Tibial artery (tissue), 4 donors: ENCODE measurements around the gene CD84.

Source experiments
- DNase-seq, 2 donors: peaks; one replicate each; pipeline ENCODE4 v3.0.0-alpha.2; 2019
- H3K27ac ChIP-seq, 2 donors: fragments of 200-600 bp; sonication (generic) in 1 of 2; 1 replicate in 1 of 2; 2 replicates in 1 of 2; pipeline ENCODE4 v1.5.1; 2018 to 2019; ENCODE audit warnings: mild to moderate bottlenecking in 1 of 2
- H3K27me3 ChIP-seq, 2 donors: fragments of 200-600 bp; sonication (generic) in 1 of 2; one replicate each; pipeline versions ENCODE4 v1.5.1 to v1.6.0; 2016 to 2019
- H3K36me3 ChIP-seq, 3 donors: fragments of 200-600 bp; sonication (generic) in 2 of 3; one replicate each; pipeline ENCODE4 v1.5.1; 2016 to 2019; ENCODE audit warnings: mild to moderate bottlenecking in 2 of 3
- H3K4me1 ChIP-seq, 4 donors: fragments of 200-600 bp; sonication (generic) in 2 of 4; 1 replicate in 3 of 4; 2 replicates in 1 of 4; pipeline ENCODE4 v1.5.1; 2016 to 2019
- H3K4me3 ChIP-seq, 2 donors: fragments of 200-600 bp; sonication (generic) in 1 of 2; 1 replicate in 1 of 2; 2 replicates in 1 of 2; pipeline ENCODE4 v1.5.1; 2018 to 2019; ENCODE audit warnings: mild to moderate bottlenecking in 2 of 2
- H3K9me3 ChIP-seq, 3 donors: fragments of 200-600 bp; sonication (generic) in 1 of 3; one replicate each; pipeline ENCODE4 v1.5.1; 2016 to 2019
- intact Hi-C: fragments of 100-400 bp; cut with DNase I; formaldehyde crosslinking; loops from one replicate; pipeline ENCODE4 v1.15.0; 2023; ENCODE audit warnings: low total_unique reads
- TF ChIP-seq, protein P1 (sequence below), 2 experiments: fragments of 200-600 bp in 1 of 2; fragments of 450-650 bp in 1 of 2; IDR thresholded peaks; one replicate each; pipeline ENCODE4 v1.5.1; 2017 to 2019; ENCODE audit warnings: antibody characterized with exemption in 2 of 2, mild to moderate bottlenecking in 1 of 2, moderate library complexity in 1 of 2

CD84 gene

DNA sequence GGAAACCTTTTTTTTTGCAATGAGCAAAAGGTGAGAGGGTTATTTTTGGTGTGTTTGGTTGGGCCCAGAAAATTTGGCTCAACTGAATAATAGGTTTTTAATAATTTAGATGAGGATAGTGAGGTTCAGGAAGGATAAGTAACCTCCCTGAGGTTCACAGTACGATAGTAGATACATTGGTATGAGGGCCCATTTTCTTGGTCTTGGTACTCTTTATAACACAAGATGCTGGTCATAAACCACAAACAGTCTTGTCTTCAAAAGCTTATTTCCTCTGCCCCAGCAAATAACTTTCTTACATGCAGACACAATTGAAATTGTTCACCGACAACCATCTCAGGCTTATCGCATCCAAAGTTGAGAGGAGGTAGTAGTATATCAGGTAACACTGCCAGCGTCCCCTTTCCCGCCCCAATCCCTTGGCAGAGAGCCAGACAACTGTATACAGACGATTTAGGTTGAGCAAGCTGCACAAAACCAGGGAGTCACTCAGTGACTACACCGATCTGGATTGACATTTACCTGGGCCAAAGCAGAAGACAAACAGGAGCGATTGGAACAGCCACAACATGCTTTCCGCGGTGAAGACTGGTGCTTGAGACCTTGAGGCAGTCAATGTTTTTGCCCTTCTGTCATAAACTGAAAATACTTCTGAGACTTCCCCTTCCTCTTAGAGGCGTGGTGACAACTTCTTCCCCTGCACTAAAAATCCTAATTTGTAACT lies 56.5 kb downstream of the CD84 start, which contains the start of gene SLAMF6:
Gene SLAMF6 (minus strand): TSS at position 634 of the 724 bp plus-strand sequence. CDS start 63 bp downstream, at position 571.
- H3K27ac ChIP-seq, result no peak within 1 kb of the TSS
- no peaks in the 10 kb centered on the region for H3K36me3 ChIP-seq
- H3K9me3 ChIP-seq, result no peaks in the 10 kb centered on the region
- H3K4me1 ChIP-seq, result no peaks in the 10 kb centered on the region
- TF ChIP-seq, protein P1, sequence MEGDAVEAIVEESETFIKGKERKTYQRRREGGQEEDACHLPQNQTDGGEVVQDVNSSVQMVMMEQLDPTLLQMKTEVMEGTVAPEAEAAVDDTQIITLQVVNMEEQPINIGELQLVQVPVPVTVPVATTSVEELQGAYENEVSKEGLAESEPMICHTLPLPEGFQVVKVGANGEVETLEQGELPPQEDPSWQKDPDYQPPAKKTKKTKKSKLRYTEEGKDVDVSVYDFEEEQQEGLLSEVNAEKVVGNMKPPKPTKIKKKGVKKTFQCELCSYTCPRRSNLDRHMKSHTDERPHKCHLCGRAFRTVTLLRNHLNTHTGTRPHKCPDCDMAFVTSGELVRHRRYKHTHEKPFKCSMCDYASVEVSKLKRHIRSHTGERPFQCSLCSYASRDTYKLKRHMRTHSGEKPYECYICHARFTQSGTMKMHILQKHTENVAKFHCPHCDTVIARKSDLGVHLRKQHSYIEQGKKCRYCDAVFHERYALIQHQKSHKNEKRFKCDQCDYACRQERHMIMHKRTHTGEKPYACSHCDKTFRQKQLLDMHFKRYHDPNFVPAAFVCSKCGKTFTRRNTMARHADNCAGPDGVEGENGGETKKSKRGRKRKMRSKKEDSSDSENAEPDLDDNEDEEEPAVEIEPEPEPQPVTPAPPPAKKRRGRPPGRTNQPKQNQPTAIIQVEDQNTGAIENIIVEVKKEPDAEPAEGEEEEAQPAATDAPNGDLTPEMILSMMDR (IDR thresholded peaks at IDR 0.05), result no peak
- intact Hi-C loops, result no loop called here
- no peak for DNase-seq
- H3K27me3 ChIP-seq, result no peaks in the 10 kb centered on the region
- no peak within 1 kb of the TSS for H3K4me3 ChIP-seq

- DNase-seq, result no peak
- no peaks in the 10 kb centered on the region for H3K4me1 ChIP-seq
- no peaks in the 10 kb centered on the region for H3K27me3 ChIP-seq
- no peaks in the 10 kb centered on the region for H3K36me3 ChIP-seq
- intact Hi-C loops, result no loop called here
- H3K9me3 ChIP-seq, result no peaks in the 10 kb centered on the region
- no peak overlapping the region for H3K27ac ChIP-seq
- TF ChIP-seq, protein P1 (IDR thresholded peaks at IDR 0.05), result no peak
- H3K4me3 ChIP-seq, result no peak overlapping the region
Measured at GRCh38 chr1:160522136-160522535, 57.2 kb downstream of the CD84 start.

GRCh38 chr1:160521554-160521953 lies 57.7 kb downstream of the CD84 start:
- Histone ChIP-seq H3K27ac (no peak overlapping the region), H3K4me1 (no peaks in the 10 kb centered on the region), H3K27me3 (no peaks in the 10 kb centered on the region), H3K36me3 (no peaks in the 10 kb centered on the region), H3K9me3 (no peaks in the 10 kb centered on the region), H3K4me3 (no peak overlapping the region)
- DNase-seq, result no peak
- intact Hi-C loops, result no loop called here
- TF ChIP-seq, protein P1 (IDR thresholded peaks at IDR 0.05), result no peak

DNA sequence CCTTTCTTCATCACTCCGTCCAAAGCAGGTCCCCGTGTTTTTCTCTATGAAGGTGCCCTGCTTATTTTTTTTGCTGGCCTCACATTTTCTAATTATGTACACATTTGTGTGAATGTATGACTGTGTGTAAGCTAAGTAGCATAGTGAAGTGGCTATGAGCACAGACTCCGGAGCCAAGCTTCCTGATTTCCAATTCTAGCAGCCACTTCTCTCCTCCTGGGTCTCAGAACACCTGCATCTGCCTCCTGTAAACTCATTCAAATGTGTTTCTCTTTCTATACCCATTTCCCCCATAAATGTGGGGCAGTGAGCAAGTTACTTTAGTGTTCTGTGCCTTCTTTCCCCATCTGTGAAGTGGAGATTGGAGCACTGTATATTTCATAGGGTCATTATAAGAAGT lies 58.3 kb downstream of the CD84 start:
- TF ChIP-seq, protein P1 (IDR thresholded peaks at IDR 0.05), result no peak
- H3K4me3 ChIP-seq, result no peak overlapping the region
- no peaks in the 10 kb centered on the region for H3K36me3 ChIP-seq
- intact Hi-C loops, result no loop called here
- no peaks in the 10 kb centered on the region for H3K9me3 ChIP-seq
- no peak for DNase-seq
- H3K27ac ChIP-seq, result no peak overlapping the region
- no peaks in the 10 kb centered on the region for H3K4me1 ChIP-seq
- no peaks in the 10 kb centered on the region for H3K27me3 ChIP-seq

DNA sequence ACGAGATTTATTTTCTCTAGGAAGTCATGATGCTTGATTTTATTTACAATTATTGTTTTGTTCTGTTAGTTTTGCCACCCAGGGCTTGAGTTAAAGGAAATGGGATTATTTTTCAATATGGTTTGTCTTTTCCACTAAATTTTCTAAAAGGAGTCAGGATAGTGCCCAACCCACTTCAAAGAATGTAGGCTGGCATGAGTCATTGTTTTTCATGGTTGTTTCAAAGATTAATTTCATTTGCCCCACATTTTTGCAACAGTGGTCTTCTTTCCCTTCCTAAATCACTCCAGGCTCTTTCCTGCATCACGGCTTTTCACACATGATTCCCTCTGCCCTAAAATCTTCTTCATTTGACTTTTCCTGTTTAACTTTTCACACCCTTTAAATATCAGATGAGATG lies 58.7 kb downstream of the CD84 start:
- H3K36me3 ChIP-seq, result no peaks in the 10 kb centered on the region
- no peaks in the 10 kb centered on the region for H3K27me3 ChIP-seq
- H3K9me3 ChIP-seq, result no peaks in the 10 kb centered on the region
- no peak for DNase-seq
- H3K27ac ChIP-seq, result no peak overlapping the region
- intact Hi-C loops, result no loop called here
- no peaks in the 10 kb centered on the region for H3K4me1 ChIP-seq
- TF ChIP-seq, protein P1 (IDR thresholded peaks at IDR 0.05), result no peak
- H3K4me3 ChIP-seq, result no peak overlapping the region
